HG02642 (cell line): ENCODE results near the gene WDR64.

Experiments
- ATAC-seq: cut with Tn5 transposase; IDR thresholded peaks from one replicate; pipeline ENCODE4 v1.9.1; 2021; ENCODE audit warnings: mild to moderate bottlenecking; ENCODE audit not compliant: unreplicated experiment, poor library complexity

Gene WDR64

DNA sequence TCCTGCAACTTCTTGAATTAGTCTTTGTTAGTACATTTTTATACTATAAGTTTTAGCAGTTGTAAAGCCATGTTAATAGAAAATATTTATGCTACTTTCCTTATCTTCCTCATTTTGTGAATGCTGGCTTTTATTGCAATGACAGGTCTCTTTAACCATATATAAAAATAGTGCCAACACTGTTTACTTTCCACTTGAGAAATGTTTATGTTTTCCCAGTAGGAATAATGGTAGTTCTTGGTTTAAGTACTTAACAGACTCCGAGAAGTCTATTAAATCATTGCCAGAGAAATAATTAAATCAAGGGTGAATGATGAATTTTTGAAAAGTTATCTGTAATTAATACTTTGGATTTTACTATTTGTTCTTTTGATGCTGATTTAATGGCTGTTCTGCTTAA lies 21.6 kb upstream of the WDR64 start:
- ATAC-seq: no peak

DNA sequence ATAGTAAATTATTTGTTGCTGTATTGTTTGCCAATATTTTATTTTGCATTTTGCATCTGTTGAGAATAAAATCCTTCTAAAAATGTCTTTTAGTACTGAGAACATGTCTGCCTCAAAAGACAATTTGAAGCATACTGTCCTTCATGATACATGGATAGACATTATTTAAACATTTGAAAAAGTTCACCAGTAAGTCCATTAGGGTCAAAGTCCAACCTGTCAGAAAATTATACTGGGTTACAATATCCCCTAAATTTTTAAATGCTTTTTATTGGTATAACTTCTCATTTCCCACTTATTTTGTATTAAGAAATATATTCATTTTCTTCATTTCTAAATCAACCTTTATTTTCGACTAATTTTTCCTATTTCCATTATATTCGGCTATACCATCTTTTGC lies 21.2 kb upstream of the WDR64 start:
- no peak for ATAC-seq

- ATAC-seq: no peak
These were observed 20.4 kb upstream of the WDR64 start for GRCh38 chr1:241631674-241632073.

DNA sequence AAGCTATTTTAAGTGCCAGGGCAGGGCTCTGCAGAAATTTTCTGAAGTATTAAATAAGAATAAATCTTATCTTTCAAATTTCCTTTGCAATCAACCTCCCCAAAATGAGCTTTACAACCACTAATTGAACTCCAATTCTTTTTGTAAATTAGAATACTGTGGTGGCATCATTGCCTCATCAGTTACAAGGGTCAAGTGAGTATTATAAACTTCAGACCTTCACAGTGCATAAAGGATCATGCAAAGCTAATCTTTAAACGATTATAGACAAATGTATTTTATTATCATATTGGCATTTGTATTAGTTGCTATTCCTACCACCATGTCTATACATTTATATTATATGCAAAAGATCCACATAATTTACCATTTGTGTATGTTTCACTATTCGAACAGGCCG lies 19.1 kb upstream of the WDR64 start:
- no peak for ATAC-seq

- no peak for ATAC-seq
These were observed 16.4 kb upstream of the WDR64 start for GRCh38 chr1:241635556-241636152.

GRCh38 chr1:241636291-241636690 lies 15.8 kb upstream of the WDR64 start:
- ATAC-seq: no peak

GRCh38 chr1:241637046-241637590 lies 15.0 kb upstream of the WDR64 start:
- no peak for ATAC-seq

GRCh38 chr1:241637604-241638003 lies 14.5 kb upstream of the WDR64 start:
- ATAC-seq: no peak

DNA sequence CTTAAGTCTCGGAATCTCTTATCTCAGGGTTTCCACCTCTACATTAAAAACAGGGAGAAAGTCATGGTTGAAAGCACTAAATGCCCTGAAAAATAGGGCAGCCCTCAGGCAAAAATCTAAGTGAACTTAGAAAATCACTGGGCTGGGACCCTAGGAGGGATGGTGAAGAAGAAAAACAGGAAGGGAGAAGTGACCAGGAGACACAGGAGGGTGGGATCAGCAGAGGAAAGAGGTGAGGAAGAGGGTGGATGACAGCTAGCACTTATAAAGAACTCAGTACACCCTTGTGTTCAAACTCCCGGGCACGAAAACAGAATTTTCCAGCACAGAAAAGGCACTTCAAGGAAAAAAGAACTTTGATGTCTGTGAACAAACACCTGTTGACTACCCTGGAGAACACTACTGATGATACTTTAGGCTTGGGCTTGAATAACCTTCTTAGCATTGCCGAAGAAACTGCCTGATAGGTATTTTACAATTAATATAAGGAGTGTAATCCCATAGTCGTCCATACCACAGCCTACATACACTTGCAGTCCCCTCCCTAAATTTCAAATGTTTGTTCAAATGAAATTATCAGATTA lies 13.9 kb upstream of the WDR64 start:
- ATAC-seq: no peak

GRCh38 chr1:241638909-241639622 lies 13.0 kb upstream of the WDR64 start:
- ATAC-seq: peak; percentile 0

DNA sequence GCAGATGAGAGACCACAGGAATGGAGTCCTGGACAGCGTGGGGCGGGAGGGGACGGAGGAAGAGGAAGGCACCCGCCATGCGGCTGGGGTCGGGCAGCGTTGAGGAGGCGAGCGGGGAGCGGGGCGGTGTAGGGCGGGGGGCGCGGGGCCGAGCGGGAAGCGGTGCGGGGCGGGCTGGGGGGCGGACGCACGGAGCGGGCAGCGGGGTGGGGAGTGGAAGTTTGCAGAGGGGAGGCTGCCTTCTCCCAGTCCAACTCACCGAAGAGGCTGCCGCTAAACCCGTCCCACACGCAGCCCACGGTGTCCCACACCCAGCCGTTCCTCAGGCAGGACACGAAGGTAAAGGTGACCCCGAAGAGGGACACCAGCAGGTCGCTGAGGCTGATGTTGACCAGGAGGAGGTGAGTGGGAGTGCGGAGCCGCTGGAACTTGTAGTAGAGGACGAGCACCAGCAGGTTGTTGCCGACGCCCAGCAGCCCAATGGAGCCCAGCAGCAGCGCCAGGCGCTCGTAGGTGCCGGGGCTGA lies 12.4 kb upstream of the WDR64 start:
- peak; percentile 57 for ATAC-seq

- ATAC-seq: peak; percentile 92
These were observed 11.8 kb upstream of the WDR64 start, which contains the start of the genes CHML and OPN3 for GRCh38 chr1:241640149-241640866. CHML (minus strand) TSS chr1:241640369; CDS start chr1:241635766, 4,603 bp downstream. OPN3 (minus strand) TSS chr1:241640369; CDS start chr1:241640254, 115 bp downstream.

GRCh38 chr1:241640867-241641622 lies 11.0 kb upstream of the WDR64 start:
- no peak for ATAC-seq

GRCh38 chr1:241641773-241642592 lies 10.1 kb upstream of the WDR64 start:
- ATAC-seq: no peak

DNA sequence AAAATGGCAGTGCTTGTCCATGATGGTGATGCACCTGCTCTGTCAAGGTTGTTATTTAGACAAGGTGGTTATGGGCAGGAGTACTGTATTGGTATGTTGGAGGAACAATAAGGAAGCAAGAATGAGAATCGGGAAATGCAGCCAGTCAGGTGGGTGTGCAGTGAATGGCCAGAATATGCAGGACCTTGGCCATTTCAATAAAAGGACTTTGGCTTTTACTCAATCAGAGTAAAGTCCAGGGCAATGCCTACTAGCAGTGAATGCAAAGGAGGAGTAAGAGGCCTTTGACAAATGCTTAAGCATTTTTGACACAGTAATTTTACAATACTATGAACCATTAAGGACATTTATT lies 9.5 kb upstream of the WDR64 start:
- no peak for ATAC-seq

DNA sequence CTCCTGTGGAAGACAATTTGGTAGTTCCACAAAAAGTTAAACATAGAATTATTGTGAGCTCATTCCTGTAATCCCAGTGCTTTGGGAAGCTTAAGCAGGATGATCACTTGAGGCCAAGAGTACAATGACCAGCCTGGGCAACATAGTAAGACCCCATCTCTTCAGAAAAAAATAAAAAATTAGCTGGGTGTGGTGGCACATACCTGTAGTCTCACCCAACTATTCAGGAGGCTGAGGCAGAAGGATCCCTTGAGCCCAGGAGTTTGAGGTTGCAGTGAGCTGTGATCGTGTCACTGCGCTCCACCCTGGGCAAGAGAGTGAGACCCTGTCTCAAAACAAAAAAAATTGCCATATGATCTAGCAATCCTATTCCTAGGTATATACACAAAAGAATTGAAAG lies 7.8 kb upstream of the WDR64 start:
- no peak for ATAC-seq

GRCh38 chr1:241645199-241645598 lies 6.9 kb upstream of the WDR64 start:
- no peak for ATAC-seq

GRCh38 chr1:241646201-241646600 lies 5.9 kb upstream of the WDR64 start:
- ATAC-seq: no peak

DNA sequence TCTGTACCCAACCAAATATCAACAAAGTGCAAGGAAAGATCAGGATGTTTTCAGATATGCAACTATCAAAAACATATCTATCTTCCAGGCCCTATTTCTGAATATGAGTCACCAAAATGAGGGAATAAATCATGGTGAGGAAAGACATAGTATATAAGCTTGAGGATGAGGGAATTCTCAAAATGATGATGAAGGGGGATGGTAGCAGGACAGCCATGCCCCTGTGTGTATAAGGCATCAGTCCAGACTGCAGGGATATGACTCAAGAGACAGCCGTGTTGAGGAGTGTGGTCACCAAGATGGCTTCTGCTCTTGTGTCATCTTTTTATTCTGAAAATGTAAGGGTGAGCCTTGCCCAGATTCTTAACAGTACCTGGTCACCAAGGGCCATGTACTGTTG lies 4.4 kb upstream of the WDR64 start:
- no peak for ATAC-seq
